Osteoblast (primary cell): ENCODE data around the gene CDH12. TPM values are rescaled to one million over a fixed set of nuclear protein-coding genes. Genes with fewer than 3 reads are reported as not detected.

Experiments used
- DNase-seq: peaks from one replicate; pipeline ENCODE4 v3.0.0; 2011; ENCODE audit warnings: low spot score, mixed read lengths; ENCODE audit not compliant: insufficient read length; ENCODE audit errors: missing footprints
- H2AFZ ChIP-seq: 2 replicates; pipeline ENCODE4 v1.6.0; 2011; ENCODE audit warnings: mild to moderate bottlenecking, low read length
- H3K27ac ChIP-seq: 2 replicates; pipeline ENCODE4 v1.5.1; 2011; ENCODE audit warnings: mild to moderate bottlenecking, low read depth, low read length, moderate library complexity
- H3K27me3 ChIP-seq: 2 replicates; pipeline ENCODE4 v1.6.0; 2012; ENCODE audit warnings: mild to moderate bottlenecking, control low read depth, inconsistent platforms, low read length, moderate library complexity; ENCODE audit not compliant: insufficient read depth
- H3K36me3 ChIP-seq: 2 replicates; pipeline ENCODE4 v1.5.1; 2011; ENCODE audit warnings: mild to moderate bottlenecking, low read length, control low read depth, moderate library complexity; ENCODE audit not compliant: insufficient read depth
- H3K4me1 ChIP-seq: 2 replicates; pipeline ENCODE4 v1.5.1; 2011; ENCODE audit warnings: mild to moderate bottlenecking, low read length, control low read depth, moderate library complexity; ENCODE audit not compliant: insufficient read depth
- H3K4me2 ChIP-seq: 2 replicates; pipeline ENCODE4 v1.6.0; 2011; ENCODE audit warnings: mild to moderate bottlenecking, low read length; ENCODE audit not compliant: insufficient read depth
- H3K4me3 ChIP-seq: fragments of 200-600 bp; sonication (generic); 3 replicates; pipeline ENCODE4 v1.5.1; 2012; ENCODE audit warnings: mild to moderate bottlenecking, low read length, inconsistent platforms; ENCODE audit not compliant: insufficient read depth
- H3K79me2 ChIP-seq: 2 replicates; pipeline ENCODE4 v1.6.0; 2012; ENCODE audit warnings: mild to moderate bottlenecking, low read length, control low read depth, inconsistent platforms; ENCODE audit not compliant: insufficient read depth
- H3K9me3 ChIP-seq: 2 replicates; pipeline ENCODE4 v1.5.1; 2011; ENCODE audit warnings: low read depth, low read length, control low read depth
- H4K20me1 ChIP-seq: 2 replicates; pipeline ENCODE4 v1.6.0; 2012; ENCODE audit warnings: mild to moderate bottlenecking, low read length, control low read depth; ENCODE audit not compliant: insufficient read depth
- total RNA-seq: library from RNA; depleted of rRNA; stranded (reverse); fragments of >200 nt; gene quantifications from 2 replicates; pipeline ENCODE4 v1.2.3, GENCODE V29; 2012
- TF ChIP-seq, protein P1 (sequence below): IDR thresholded peaks from 2 replicates; pipeline ENCODE4 v1.5.1; 2011; ENCODE audit warnings: mild to moderate bottlenecking, low read depth, low read length, moderate library complexity; ENCODE audit errors: extremely low read depth

Gene CDH12
- total RNA-seq, 1 donor = not detected

DNA sequence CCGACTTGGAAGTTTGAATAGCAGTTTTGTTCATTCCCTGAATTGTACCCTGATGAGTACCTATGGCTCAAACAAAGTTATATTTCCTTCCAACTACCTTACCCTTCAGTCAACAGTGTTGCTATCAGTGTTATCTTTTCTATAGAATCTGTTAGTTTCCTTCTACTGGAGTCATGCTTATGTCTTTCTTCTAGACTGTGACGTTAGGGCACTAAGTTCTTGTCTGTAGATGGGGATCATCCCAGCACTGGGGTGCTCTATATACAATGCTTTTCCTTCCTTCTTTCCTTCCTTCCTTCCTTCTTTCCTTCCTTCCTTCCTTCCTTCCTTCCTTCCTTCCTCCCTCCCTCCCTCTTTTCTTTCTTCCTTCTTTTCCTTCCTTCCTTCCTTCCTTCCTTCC is 973.0 kb downstream of the CDH12 start:
- Histone ChIP-seq H3K4me1 (no peaks in the 10 kb centered on the region), H3K4me2 (no peak overlapping the region), H2AFZ (no peak overlapping the region), H3K27ac (no peak overlapping the region), H3K79me2 (no peaks in the 10 kb centered on the region), H3K36me3 (no peaks in the 10 kb centered on the region), H3K9me3 (no peaks in the 10 kb centered on the region), H4K20me1 (no peaks in the 10 kb centered on the region), H3K27me3 (no peaks in the 10 kb centered on the region), H3K4me3 (no peak overlapping the region)
- TF ChIP-seq, protein P1, sequence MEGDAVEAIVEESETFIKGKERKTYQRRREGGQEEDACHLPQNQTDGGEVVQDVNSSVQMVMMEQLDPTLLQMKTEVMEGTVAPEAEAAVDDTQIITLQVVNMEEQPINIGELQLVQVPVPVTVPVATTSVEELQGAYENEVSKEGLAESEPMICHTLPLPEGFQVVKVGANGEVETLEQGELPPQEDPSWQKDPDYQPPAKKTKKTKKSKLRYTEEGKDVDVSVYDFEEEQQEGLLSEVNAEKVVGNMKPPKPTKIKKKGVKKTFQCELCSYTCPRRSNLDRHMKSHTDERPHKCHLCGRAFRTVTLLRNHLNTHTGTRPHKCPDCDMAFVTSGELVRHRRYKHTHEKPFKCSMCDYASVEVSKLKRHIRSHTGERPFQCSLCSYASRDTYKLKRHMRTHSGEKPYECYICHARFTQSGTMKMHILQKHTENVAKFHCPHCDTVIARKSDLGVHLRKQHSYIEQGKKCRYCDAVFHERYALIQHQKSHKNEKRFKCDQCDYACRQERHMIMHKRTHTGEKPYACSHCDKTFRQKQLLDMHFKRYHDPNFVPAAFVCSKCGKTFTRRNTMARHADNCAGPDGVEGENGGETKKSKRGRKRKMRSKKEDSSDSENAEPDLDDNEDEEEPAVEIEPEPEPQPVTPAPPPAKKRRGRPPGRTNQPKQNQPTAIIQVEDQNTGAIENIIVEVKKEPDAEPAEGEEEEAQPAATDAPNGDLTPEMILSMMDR = no peak
- DNase-seq = no peak

DNA sequence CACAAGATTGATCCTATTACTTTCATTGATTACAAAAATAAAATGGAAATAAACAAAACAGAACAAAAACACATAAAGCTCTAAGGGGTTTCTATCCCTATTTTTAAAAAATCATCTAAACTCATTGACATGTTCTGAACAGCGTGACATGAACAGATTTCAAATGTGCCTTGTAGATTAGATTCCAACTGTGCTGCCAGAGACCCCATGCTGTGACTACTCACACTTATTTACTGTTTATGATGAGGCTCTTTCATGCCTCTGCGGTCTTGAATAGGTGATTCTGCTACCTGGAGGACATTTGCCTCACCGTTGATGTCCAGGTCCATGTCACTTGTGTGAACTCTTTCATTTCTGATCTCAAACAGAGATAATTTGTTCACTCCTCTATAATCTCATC is 990.2 kb downstream of the CDH12 start:
- H3K27ac ChIP-seq = no peak overlapping the region
- H3K9me3 ChIP-seq = no peaks in the 10 kb centered on the region
- H4K20me1 ChIP-seq = no peaks in the 10 kb centered on the region
- no peak overlapping the region for H2AFZ ChIP-seq
- no peaks in the 10 kb centered on the region for H3K4me1 ChIP-seq
- no peaks in the 10 kb centered on the region for H3K27me3 ChIP-seq
- H3K79me2 ChIP-seq = no peaks in the 10 kb centered on the region
- no peaks in the 10 kb centered on the region for H3K36me3 ChIP-seq
- TF ChIP-seq, protein P1 = no peak
- no peak for DNase-seq
- H3K4me2 ChIP-seq = no peak overlapping the region
- H3K4me3 ChIP-seq = no peak overlapping the region

DNA sequence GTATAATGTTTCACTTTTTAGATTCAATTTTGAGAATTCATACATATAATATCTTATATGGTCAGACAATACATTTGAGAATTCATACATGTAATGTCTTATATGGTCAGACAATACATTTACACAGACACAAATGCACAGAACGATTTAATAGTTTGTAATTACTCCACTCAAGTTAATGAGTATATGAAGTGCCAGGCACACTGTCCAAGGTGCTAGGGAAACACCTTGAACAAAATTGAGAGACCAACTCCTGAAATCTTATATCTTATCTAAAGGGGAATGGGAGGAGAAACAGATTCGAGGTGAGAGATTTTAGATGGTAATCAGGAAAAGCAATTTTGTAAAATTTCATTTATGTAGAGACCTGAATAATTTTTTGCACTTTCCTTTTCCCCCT is 994.7 kb downstream of the CDH12 start:
- no peaks in the 10 kb centered on the region for H3K36me3 ChIP-seq
- no peaks in the 10 kb centered on the region for H3K79me2 ChIP-seq
- H3K27me3 ChIP-seq = no peaks in the 10 kb centered on the region
- no peak overlapping the region for H2AFZ ChIP-seq
- no peak overlapping the region for H3K4me3 ChIP-seq
- no peaks in the 10 kb centered on the region for H3K4me1 ChIP-seq
- DNase-seq = no peak
- no peak overlapping the region for H3K27ac ChIP-seq
- H3K4me2 ChIP-seq = no peak overlapping the region
- no peaks in the 10 kb centered on the region for H3K9me3 ChIP-seq
- no peaks in the 10 kb centered on the region for H4K20me1 ChIP-seq
- TF ChIP-seq, protein P1 = no peak

DNA sequence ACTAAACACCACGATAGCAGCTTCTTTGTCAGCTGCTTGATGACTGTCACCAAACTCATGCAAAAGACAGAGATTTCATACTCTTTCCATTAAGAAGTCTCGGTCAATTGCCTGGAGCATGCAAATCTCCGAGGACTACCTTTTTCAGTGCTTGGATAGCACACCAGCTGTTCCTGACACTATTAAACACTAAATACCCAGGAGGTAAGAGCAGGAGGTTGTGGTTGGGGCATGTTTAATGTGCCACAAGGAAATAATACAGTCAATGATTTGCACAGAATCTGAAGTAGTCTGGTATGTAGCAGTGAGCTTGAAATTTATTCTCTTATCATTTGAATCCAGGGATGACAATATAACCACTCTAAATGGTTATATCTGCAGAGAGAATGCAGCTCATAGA is 996.2 kb downstream of the CDH12 start:
- Histone ChIP-seq H3K79me2 (no peaks in the 10 kb centered on the region), H3K36me3 (no peaks in the 10 kb centered on the region), H3K4me1 (no peaks in the 10 kb centered on the region), H3K27ac (no peak overlapping the region), H3K4me2 (no peak overlapping the region), H3K4me3 (no peak overlapping the region), H3K9me3 (no peaks in the 10 kb centered on the region), H4K20me1 (no peaks in the 10 kb centered on the region), H3K27me3 (no peaks in the 10 kb centered on the region), H2AFZ (no peak overlapping the region)
- no peak for DNase-seq
- TF ChIP-seq, protein P1 = no peak
